ENCODE data around the gene STAT3. TPM values are rescaled to one million over a fixed set of nuclear protein-coding genes. Genes with fewer than 3 reads are reported as not detected.

Gene STAT3
- total RNA-seq, 8 experiments from 2014 or later, result 31.4 to 386 (median 106) TPM

GRCh38 chr17:42354956-42355843 lies 33.0 kb downstream of the STAT3 start:
- ATAC-seq (replicated peaks in 6 of 8), result no peak
- WGBS, 10 experiments, result 16 to 100% (median 86%) methylated on average over 1 to 3 of the region's 3 CpGs

GRCh38 chr17:42348104-42348503 lies 40.1 kb downstream of the STAT3 start:
- ATAC-seq (replicated peaks in 6 of 8), result no peak
- 83 to 100% (median 100%) methylated on average over 1 to 3 of the region's 3 CpGs; no CpG with 5 or more reads in 1 of the 10 experiments for WGBS, 10 experiments
- peaks cover 8 to 13% of the 10 kb centered on the region in 2 donors for H3K4me1 ChIP-seq (replicated peaks in 1 of 2)
- no peak overlapping the region for H3K27ac ChIP-seq
- no peak overlapping the region for H3K4me3 ChIP-seq
- in situ Hi-C loops (cut with MboI; ENCODE audit: low pct_unique_long_range_greater_than_20kb in 2 of 9, low sequenced_read_pairs in 9 of 9, unreplicated experiment in 9 of 9), result loop anchor here in 1 of 9 experiments (25.0 kb wide), 1 partner anchor 139 kb away; no protein-coding TSS in a partner anchor

More at GRCh38 chr17:42354956-42355843, 33.0 kb downstream of the STAT3 start:
- Histone ChIP-seq H3K27ac (no peak overlapping the region), H3K4me1 (replicated peaks in 1 of 2) (peaks cover 0 to 3% of the 10 kb centered on the region in 2 donors), H3K4me3 (no peak overlapping the region)
- in situ Hi-C loops (cut with MboI; ENCODE audit: low pct_unique_long_range_greater_than_20kb in 2 of 9, low sequenced_read_pairs in 9 of 9, unreplicated experiment in 9 of 9), result no loop called here

GRCh38 chr17:42347606-42348005 lies 40.6 kb downstream of the STAT3 start:
- 80 to 100% (median 93%) methylated on average over 1 to 3 of the region's 3 CpGs; no CpG with 5 or more reads in 2 of the 10 experiments for WGBS, 10 experiments

GRCh38 chr17:42347198-42347597 lies 41.0 kb downstream of the STAT3 start:
- no peak overlapping the region for H3K4me3 ChIP-seq
- peak in 3 of 8 experiments; percentile 16 to 80 (median 68) for ATAC-seq (replicated peaks in 6 of 8)
- H3K27ac ChIP-seq, result no peak overlapping the region
- peaks cover 8 to 12% of the 10 kb centered on the region in 2 donors for H3K4me1 ChIP-seq (replicated peaks in 1 of 2)
- in situ Hi-C loops (cut with MboI; ENCODE audit: low pct_unique_long_range_greater_than_20kb in 2 of 9, low sequenced_read_pairs in 9 of 9, unreplicated experiment in 9 of 9), result loop anchor here in 1 of 9 experiments (25.0 kb wide), 1 partner anchor 140 kb away; no protein-coding TSS in a partner anchor

More at GRCh38 chr17:42347606-42348005, 40.6 kb downstream of the STAT3 start:
- H3K27ac ChIP-seq, result no peak overlapping the region
- H3K4me3 ChIP-seq, result no peak overlapping the region
- peak in 2 of 8 experiments; percentile 3 to 5 for ATAC-seq (replicated peaks in 6 of 8)
- peaks cover 8 to 13% of the 10 kb centered on the region in 2 donors for H3K4me1 ChIP-seq (replicated peaks in 1 of 2)
- in situ Hi-C loops (cut with MboI; ENCODE audit: low pct_unique_long_range_greater_than_20kb in 2 of 9, low sequenced_read_pairs in 9 of 9, unreplicated experiment in 9 of 9), result loop anchor here in 1 of 9 experiments (25.0 kb wide), 1 partner anchor 140 kb away; no protein-coding TSS in a partner anchor

GRCh38 chr17:42346481-42346880 lies 41.8 kb downstream of the STAT3 start:
- Histone ChIP-seq H3K4me3 (no peak overlapping the region), H3K27ac (no peak overlapping the region), H3K4me1 (replicated peaks in 1 of 2) (peaks cover 8 to 10% of the 10 kb centered on the region in 2 donors)
- ATAC-seq (replicated peaks in 6 of 8), result no peak
- in situ Hi-C loops (cut with MboI; ENCODE audit: low pct_unique_long_range_greater_than_20kb in 2 of 9, low sequenced_read_pairs in 9 of 9, unreplicated experiment in 9 of 9), result loop anchor here in 1 of 9 experiments (25.0 kb wide), 1 partner anchor 141 kb away; no protein-coding TSS in a partner anchor
- WGBS, 10 experiments, result 84 to 100% (median 95%) methylated on average over 2 to 8 of the region's 8 CpGs; no CpG with 5 or more reads in 1 of the 10 experiments

- no peak overlapping the region for H3K4me3 ChIP-seq
- 42 to 100% (median 78%) methylated on average over 6 to 13 of the region's 13 CpGs; no CpG with 5 or more reads in 1 of the 10 experiments for WGBS, 10 experiments
- H3K4me1 ChIP-seq (replicated peaks in 1 of 2), result peaks cover 8 to 10% of the 10 kb centered on the region in 2 donors
- ATAC-seq (replicated peaks in 6 of 8), result peak in 5 of 8 experiments; percentile 53 to 65 (median 61)
- peak overlapping the region in 1 of 2 donors; percentile 25 for H3K27ac ChIP-seq
- in situ Hi-C loops (cut with MboI; ENCODE audit: low pct_unique_long_range_greater_than_20kb in 2 of 9, low sequenced_read_pairs in 9 of 9, unreplicated experiment in 9 of 9), result loop anchor here in 1 of 9 experiments (25.0 kb wide), 1 partner anchor 142 kb away; no protein-coding TSS in a partner anchor
Observed at GRCh38 chr17:42345396-42346073, 42.7 kb downstream of the STAT3 start.

GRCh38 chr17:42342242-42343008 lies 45.8 kb downstream of the STAT3 start:
- no peak overlapping the region for H3K4me3 ChIP-seq
- 25 to 100% (median 85%) methylated on average over 2 to 9 of the region's 9 CpGs for WGBS, 10 experiments
- H3K4me1 ChIP-seq (replicated peaks in 1 of 2), result peaks cover 8 to 10% of the 10 kb centered on the region in 2 donors
- ATAC-seq (replicated peaks in 6 of 8), result peak in 1 of 8 experiments; percentile 23
- H3K27ac ChIP-seq, result no peak overlapping the region
- in situ Hi-C loops (cut with MboI; ENCODE audit: low pct_unique_long_range_greater_than_20kb in 2 of 9, low sequenced_read_pairs in 9 of 9, unreplicated experiment in 9 of 9), result loop anchor here in 1 of 9 experiments (25.0 kb wide), 1 partner anchor 145 kb away; no protein-coding TSS in a partner anchor

- no peak for ATAC-seq (replicated peaks in 6 of 8)
- in situ Hi-C loops (cut with MboI; ENCODE audit: low pct_unique_long_range_greater_than_20kb in 2 of 9, low sequenced_read_pairs in 9 of 9, unreplicated experiment in 9 of 9), result loop anchor here in 1 of 9 experiments (25.0 kb wide), 1 partner anchor 146 kb away; no protein-coding TSS in a partner anchor
- Histone ChIP-seq H3K27ac (no peak overlapping the region), H3K4me1 (replicated peaks in 1 of 2) (peaks cover 8% of the 10 kb centered on the region in 2 donors), H3K4me3 (no peak overlapping the region)
- 67 to 100% (median 90%) methylated on average over 1 to 4 of the region's 4 CpGs; no CpG with 5 or more reads in 2 of the 10 experiments for WGBS, 10 experiments
Observed at GRCh38 chr17:42341568-42341967, 46.7 kb downstream of the STAT3 start.

- H3K27ac ChIP-seq, result no peak overlapping the region
- H3K4me1 ChIP-seq (replicated peaks in 1 of 2), result peaks cover 0 to under 1% of the 10 kb centered on the region in 2 donors
- in situ Hi-C loops (cut with MboI; ENCODE audit: low pct_unique_long_range_greater_than_20kb in 2 of 9, low sequenced_read_pairs in 9 of 9, unreplicated experiment in 9 of 9), result loop anchor here in 1 of 9 experiments (25.0 kb wide), 1 partner anchor 147 kb away; no protein-coding TSS in a partner anchor
- no peak overlapping the region for H3K4me3 ChIP-seq
- peak in 1 of 8 experiments; percentile 11 for ATAC-seq (replicated peaks in 6 of 8)
Observed at GRCh38 chr17:42340691-42341127, 47.5 kb downstream of the STAT3 start.

GRCh38 chr17:42339221-42339620 lies 49.0 kb downstream of the STAT3 start:
- 80 to 100% (median 100%) methylated on average over 1 to 3 of the region's 5 CpGs; no CpG with 5 or more reads in 5 of the 10 experiments for WGBS, 10 experiments
- Histone ChIP-seq H3K4me1 (replicated peaks in 1 of 2) (no peaks in the 10 kb centered on the region), H3K27ac (no peak overlapping the region), H3K4me3 (no peak overlapping the region)
- ATAC-seq (replicated peaks in 6 of 8), result no peak
- in situ Hi-C loops (cut with MboI; ENCODE audit: low pct_unique_long_range_greater_than_20kb in 2 of 9, low sequenced_read_pairs in 9 of 9, unreplicated experiment in 9 of 9), result loop anchor here in 1 of 9 experiments (25.0 kb wide), 1 partner anchor 148 kb away; no protein-coding TSS in a partner anchor

- in situ Hi-C loops (cut with MboI; ENCODE audit: low pct_unique_long_range_greater_than_20kb in 2 of 9, low sequenced_read_pairs in 9 of 9, unreplicated experiment in 9 of 9), result loop anchor here in 1 of 9 experiments (25.0 kb wide), 1 partner anchor 149 kb away; no protein-coding TSS in a partner anchor
- H3K4me1 ChIP-seq (replicated peaks in 1 of 2), result no peaks in the 10 kb centered on the region
- ATAC-seq (replicated peaks in 6 of 8), result no peak
- H3K27ac ChIP-seq, result no peak overlapping the region
- 100% methylated on average over 1 to 3 of the region's 4 CpGs; no CpG with 5 or more reads in 7 of the 10 experiments for WGBS, 10 experiments
- no peak overlapping the region for H3K4me3 ChIP-seq
Observed at GRCh38 chr17:42338427-42338985, 49.7 kb downstream of the STAT3 start.

Data from motor neuron (in vitro differentiated cells).